Hepatocyte (in vitro differentiated cells): ENCODE results near the gene IRF8. TPM values are rescaled to one million over a fixed set of nuclear protein-coding genes. Genes with fewer than 3 reads are reported as not detected.
"Not testable (repeated sequence)": the region's sequence is repeated elsewhere in the genome, so short reads cannot be mapped to it uniquely, and the experiment has no call there.

Experiments
- DNase-seq: peaks from one replicate; pipeline ENCODE4 v3.0.0-alpha.2; 2016; ENCODE audit warnings: low spot score
- H2AFZ ChIP-seq: fragments of 200-600 bp; sonication (generic); 2 replicates; pipeline ENCODE4 v1.6.0; 2016; ENCODE audit warnings: antibody characterized with exemption, mild to moderate bottlenecking
- H3K27ac ChIP-seq: fragments of 200-600 bp; sonication (generic); 2 replicates; pipeline ENCODE4 v1.5.1; 2016; ENCODE audit warnings: mild to moderate bottlenecking
- H3K27me3 ChIP-seq: fragments of 200-600 bp; sonication (generic); 2 replicates; pipeline ENCODE4 v1.6.1; 2016
- H3K36me3 ChIP-seq: fragments of 200-600 bp; sonication (generic); replicated peaks from 2 replicates; pipeline ENCODE4 v1.5.1; 2016; ENCODE audit warnings: low read depth; ENCODE audit not compliant: insufficient read depth
- H3K4me1 ChIP-seq: fragments of 200-600 bp; sonication (generic); 2 replicates; pipeline ENCODE4 v1.5.1; 2016; ENCODE audit warnings: mild to moderate bottlenecking, moderate library complexity; ENCODE audit not compliant: insufficient read depth
- H3K4me2 ChIP-seq: fragments of 200-600 bp; sonication (generic); 2 replicates; pipeline ENCODE4 v1.6.0; 2016
- H3K4me3 ChIP-seq: fragments of 200-600 bp; sonication (generic); 2 replicates; pipeline ENCODE4 v1.5.1; 2016; ENCODE audit warnings: mild to moderate bottlenecking
- H3K79me2 ChIP-seq: fragments of 200-600 bp; sonication (generic); 2 replicates; pipeline ENCODE4 v1.6.0; 2017; ENCODE audit warnings: mild to moderate bottlenecking
- H3K9me2 ChIP-seq: fragments of 200-600 bp; sonication (generic); replicated peaks from 2 replicates; pipeline ENCODE4 v1.6.0; 2017; ENCODE audit warnings: mild to moderate bottlenecking; ENCODE audit not compliant: insufficient read depth
- H3K9me3 ChIP-seq: fragments of 200-600 bp; sonication (generic); 2 replicates; pipeline ENCODE4 v1.5.1; 2016; ENCODE audit warnings: low read depth, mild to moderate bottlenecking
- H4K20me1 ChIP-seq: fragments of 200-600 bp; sonication (generic); 2 replicates; pipeline ENCODE4 v1.6.0; 2016; ENCODE audit warnings: mild to moderate bottlenecking; ENCODE audit not compliant: insufficient read depth, poor library complexity, severe bottlenecking
- CTCF ChIP-seq: fragments of 200-600 bp; sonication (generic); IDR thresholded peaks from 2 replicates; pipeline ENCODE4 v1.5.1; 2016; ENCODE audit warnings: antibody characterized with exemption, mild to moderate bottlenecking; ENCODE audit not compliant: poor library complexity
- EZH2 ChIP-seq: fragments of 200-600 bp; sonication (generic); IDR thresholded peaks from 2 replicates; pipeline ENCODE4 v1.6.1; 2016; ENCODE audit warnings: antibody characterized with exemption, mild to moderate bottlenecking, borderline replicate concordance
- EZH2phosphoT487 ChIP-seq: fragments of 200-600 bp; sonication (generic); IDR thresholded peaks from one replicate; pipeline ENCODE4 v1.6.1; 2018; ENCODE audit warnings: antibody characterized with exemption, mild to moderate bottlenecking, low read depth, moderate library complexity; ENCODE audit not compliant: unreplicated experiment, severe bottlenecking
- WGBS: methylation state at CpG from one replicate; pipeline ENCODE4 v1.1.6; 2016; ENCODE audit warnings: low lambda C conversion rate; ENCODE audit errors: missing lambda C conversion rate; 5-methylcytosine and 5-hydroxymethylcytosine counted together
- polyA plus RNA-seq: library from polyadenylated mRNA; unstranded; fragments of >200 nt; fragmentation: Nextera tagmentation; extraction: Ambion mirVana; gene quantifications from 2 replicates; pipeline ENCODE4 v1.2.1, GENCODE V29; 2016
- total RNA-seq: library from RNA; depleted of rRNA; stranded (reverse); fragments of >200 nt; gene quantifications from 2 replicates; pipeline ENCODE4 v1.2.3, GENCODE V29; 2014

The IRF8 gene
- total and polyA plus RNA-seq, 2 experiments from 2014 or later, result 6.9 to 8.4 TPM

GRCh38 chr16:85856079-85856478, 42.9 kb upstream of the IRF8 start:
- H4K20me1 ChIP-seq, result no peaks in the 10 kb centered on the region
- no peak overlapping the region for H2AFZ ChIP-seq
- 93% methylated on average over 6 of the region's 6 CpGs for WGBS
- no peak for DNase-seq
- no peaks in the 10 kb centered on the region for H3K9me3 ChIP-seq
- H3K36me3 ChIP-seq, result no peaks in the 10 kb centered on the region
- H3K9me2 ChIP-seq, result no peaks in the 10 kb centered on the region
- TF ChIP-seq EZH2phosphoT487, result no peak
- no peak for TF ChIP-seq EZH2
- TF ChIP-seq CTCF, result no peak
- H3K27ac ChIP-seq, result no peak overlapping the region
- no peaks in the 10 kb centered on the region for H3K79me2 ChIP-seq
- no peak overlapping the region for H3K4me3 ChIP-seq
- no peak overlapping the region for H3K4me2 ChIP-seq
- no peaks in the 10 kb centered on the region for H3K27me3 ChIP-seq
- H3K4me1 ChIP-seq, result no peaks in the 10 kb centered on the region

GRCh38 chr16:85856585-85856984, 42.4 kb upstream of the IRF8 start:
- no peaks in the 10 kb centered on the region for H3K9me3 ChIP-seq
- H3K4me1 ChIP-seq, result no peaks in the 10 kb centered on the region
- no peak overlapping the region for H3K4me2 ChIP-seq
- no peak overlapping the region for H2AFZ ChIP-seq
- WGBS, result 93% methylated on average over 5 of the region's 5 CpGs
- TF ChIP-seq EZH2phosphoT487 (no peak), CTCF (no peak), EZH2 (no peak)
- H3K27me3 ChIP-seq, result no peaks in the 10 kb centered on the region
- no peak overlapping the region for H3K4me3 ChIP-seq
- H3K36me3 ChIP-seq, result no peaks in the 10 kb centered on the region
- no peaks in the 10 kb centered on the region for H3K79me2 ChIP-seq
- no peaks in the 10 kb centered on the region for H4K20me1 ChIP-seq
- H3K9me2 ChIP-seq, result no peaks in the 10 kb centered on the region
- no peak for DNase-seq
- H3K27ac ChIP-seq, result no peak overlapping the region

GRCh38 chr16:85857406-85857805, 41.6 kb upstream of the IRF8 start:
- 83% methylated on average over 7 of the region's 7 CpGs for WGBS
- TF ChIP-seq EZH2phosphoT487, result no peak
- TF ChIP-seq CTCF, result no peak
- TF ChIP-seq EZH2, result no peak
- no peaks in the 10 kb centered on the region for H3K9me3 ChIP-seq
- DNase-seq, result no peak
- H3K4me3 ChIP-seq, result no peak overlapping the region
- no peaks in the 10 kb centered on the region for H3K36me3 ChIP-seq
- no peak overlapping the region for H3K4me2 ChIP-seq
- H3K27me3 ChIP-seq, result no peaks in the 10 kb centered on the region
- H2AFZ ChIP-seq, result no peak overlapping the region
- no peaks in the 10 kb centered on the region for H3K9me2 ChIP-seq
- no peaks in the 10 kb centered on the region for H3K4me1 ChIP-seq
- no peaks in the 10 kb centered on the region for H3K79me2 ChIP-seq
- H3K27ac ChIP-seq, result no peak overlapping the region
- H4K20me1 ChIP-seq, result no peaks in the 10 kb centered on the region

- H3K4me1 ChIP-seq, H3K9me3 ChIP-seq, H3K4me3 ChIP-seq, H3K79me2 ChIP-seq, H3K27ac ChIP-seq, H3K36me3 ChIP-seq, H2AFZ ChIP-seq, H3K4me2 ChIP-seq, H4K20me1 ChIP-seq, H3K9me2 ChIP-seq, DNase-seq, H3K27me3 ChIP-seq: not testable (repeated sequence)
- 91% methylated on average over 7 of the region's 7 CpGs for WGBS
These were observed 40.4 kb upstream of the IRF8 start for GRCh38 chr16:85858571-85858970.
